Endothelial cell of hepatic sinusoid (primary cell): ENCODE measurements around the gene CPA4.

Experiments
- in situ Hi-C: cut with HindIII; loops from 2 replicates; pipeline ENCODE4 v1.10.0; 2017; ENCODE audit warnings: low sequenced_read_pairs

The CPA4 gene

GRCh38 chr7:130360518-130360917 is 67.6 kb downstream of the CPA4 start:
- in situ Hi-C loops = no loop called here

DNA sequence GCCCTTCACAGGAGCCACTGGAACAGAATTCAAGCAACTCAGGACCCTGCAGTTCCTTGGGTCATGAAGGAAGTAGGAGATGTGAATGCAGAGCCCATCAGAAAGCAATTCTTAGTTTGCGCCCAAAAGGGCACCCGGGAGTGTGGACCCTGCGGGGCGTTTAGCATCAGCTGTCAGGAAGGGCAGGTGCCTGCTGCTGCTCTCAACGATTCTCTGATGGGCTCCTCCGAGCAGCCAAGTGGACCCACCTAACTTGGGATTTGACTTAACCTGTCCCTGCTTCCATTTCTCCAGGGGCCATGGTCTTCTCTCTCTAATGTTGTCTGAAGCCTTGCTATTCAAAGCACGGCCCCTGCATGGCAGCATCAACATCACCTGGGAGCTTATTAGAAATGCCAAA is 68.7 kb downstream of the CPA4 start:
- in situ Hi-C loops = no loop called here

- in situ Hi-C loops = no loop called here
Measured at GRCh38 chr7:130362251-130362816, 69.4 kb downstream of the CPA4 start.

DNA sequence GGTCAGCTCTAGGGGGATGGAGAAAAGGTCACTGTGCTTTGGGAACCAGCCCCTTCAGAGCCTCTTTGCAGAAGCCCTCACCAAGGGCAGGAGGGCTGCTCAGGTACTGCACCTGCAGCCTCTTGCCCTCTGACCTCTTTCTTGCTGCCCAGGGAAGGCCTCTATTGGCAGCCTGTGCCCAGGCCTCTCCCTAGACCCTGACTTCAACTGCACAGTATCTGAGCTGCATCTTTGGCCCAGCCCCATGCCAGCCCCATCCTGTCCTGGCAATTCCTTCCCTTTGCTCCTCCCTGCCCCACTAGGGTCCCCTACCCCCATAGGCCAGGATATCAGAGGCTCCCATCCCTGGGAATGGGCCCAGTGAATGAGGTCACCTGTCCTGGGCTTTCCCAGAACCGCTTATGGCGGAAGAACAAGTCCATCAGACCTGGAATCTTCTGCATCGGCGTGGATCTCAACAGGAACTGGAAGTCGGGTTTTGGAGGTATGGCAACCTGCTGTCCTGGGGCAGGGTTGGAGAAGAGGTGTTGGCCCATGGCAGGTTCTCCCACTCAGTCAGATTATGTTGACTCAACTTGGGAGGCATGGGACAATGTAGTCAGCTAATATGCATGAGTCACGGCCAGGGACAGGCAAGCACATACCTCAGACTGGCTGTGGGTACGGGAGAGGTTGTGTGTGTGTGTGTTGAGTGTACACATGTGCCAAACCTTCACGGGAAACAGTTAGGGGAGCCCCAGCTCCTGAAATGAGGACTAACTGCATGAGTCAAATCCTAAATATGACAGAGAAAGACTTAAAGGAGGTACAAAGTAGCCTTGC is 70.3 kb downstream of the CPA4 start:
- in situ Hi-C loops = no loop called here

- in situ Hi-C loops = no loop called here
Measured at GRCh38 chr7:130364451-130364850, 71.5 kb downstream of the CPA4 start.

- in situ Hi-C loops = no loop called here
Measured at GRCh38 chr7:130365088-130365487, 72.1 kb downstream of the CPA4 start.

- in situ Hi-C loops = no loop called here
Measured at GRCh38 chr7:130365511-130366441, 72.8 kb downstream of the CPA4 start.

- in situ Hi-C loops = no loop called here
Measured at GRCh38 chr7:130366564-130366963, 73.6 kb downstream of the CPA4 start.

DNA sequence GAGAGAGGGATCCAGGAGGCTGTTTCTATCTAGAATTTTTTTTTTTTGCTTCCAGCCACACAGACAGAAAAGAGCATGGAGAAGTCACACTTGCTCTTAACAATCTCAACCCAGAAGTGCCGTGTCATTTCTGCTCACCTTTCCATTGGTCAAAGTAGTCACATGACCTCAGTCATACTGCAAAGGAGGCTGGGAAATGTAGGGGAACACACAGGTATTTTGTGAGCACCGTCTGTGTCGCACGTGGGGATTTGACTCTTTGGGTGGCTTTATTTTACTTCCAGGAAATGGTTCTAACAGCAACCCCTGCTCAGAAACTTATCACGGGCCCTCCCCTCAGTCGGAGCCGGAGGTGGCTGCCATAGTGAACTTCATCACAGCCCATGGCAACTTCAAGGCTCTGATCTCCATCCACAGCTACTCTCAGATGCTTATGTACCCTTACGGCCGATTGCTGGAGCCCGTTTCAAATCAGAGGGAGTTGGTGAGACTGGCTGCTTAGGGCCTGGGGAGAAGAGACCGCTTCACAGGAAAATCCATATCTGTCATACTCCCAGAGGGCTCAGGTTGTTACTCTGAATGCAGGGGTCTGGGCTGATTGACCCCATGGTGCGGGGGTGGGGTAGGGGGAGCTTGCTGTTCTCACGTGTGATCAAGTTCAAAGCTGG is 74.3 kb downstream of the CPA4 start:
- in situ Hi-C loops = no loop called here

DNA sequence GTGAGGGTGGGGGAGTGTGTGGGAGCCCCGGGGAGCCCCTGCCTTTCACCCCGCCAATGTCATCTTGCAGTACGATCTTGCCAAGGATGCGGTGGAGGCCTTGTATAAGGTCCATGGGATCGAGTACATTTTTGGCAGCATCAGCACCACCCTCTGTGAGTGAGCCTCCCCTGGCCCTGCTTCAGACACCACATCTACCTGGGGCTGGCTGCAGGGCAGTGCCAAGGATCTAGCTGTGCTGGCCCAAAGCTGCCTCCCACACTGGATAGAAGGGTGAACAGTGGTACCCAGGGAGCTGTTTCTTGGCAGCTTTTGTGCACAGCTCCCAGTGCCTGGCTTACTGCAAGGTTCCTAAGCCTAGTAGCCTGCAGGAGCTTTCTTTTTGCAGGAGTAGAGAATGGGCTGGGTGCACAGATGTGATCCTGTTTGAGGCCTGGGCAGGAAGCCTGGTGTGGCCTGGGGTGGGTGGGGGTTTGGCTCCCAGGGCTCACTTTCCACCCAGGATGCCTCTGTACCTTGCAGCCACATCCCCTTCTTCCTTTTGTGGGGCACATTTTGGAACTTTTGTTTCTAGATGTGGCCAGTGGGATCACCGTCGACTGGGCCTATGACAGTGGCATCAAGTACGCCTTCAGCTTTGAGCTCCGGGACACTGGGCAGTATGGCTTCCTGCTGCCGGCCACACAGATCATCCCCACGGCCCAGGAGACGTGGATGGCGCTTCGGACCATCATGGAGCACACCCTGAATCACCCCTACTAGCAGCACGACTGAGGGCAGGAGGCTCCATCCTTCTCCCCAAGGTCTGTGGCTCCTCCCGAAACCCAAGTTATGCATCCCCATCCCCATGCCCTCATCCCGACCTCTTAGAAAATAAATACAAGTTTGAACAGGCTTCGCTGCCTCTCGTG is 75.1 kb downstream of the CPA4 start:
- in situ Hi-C loops = no loop called here

DNA sequence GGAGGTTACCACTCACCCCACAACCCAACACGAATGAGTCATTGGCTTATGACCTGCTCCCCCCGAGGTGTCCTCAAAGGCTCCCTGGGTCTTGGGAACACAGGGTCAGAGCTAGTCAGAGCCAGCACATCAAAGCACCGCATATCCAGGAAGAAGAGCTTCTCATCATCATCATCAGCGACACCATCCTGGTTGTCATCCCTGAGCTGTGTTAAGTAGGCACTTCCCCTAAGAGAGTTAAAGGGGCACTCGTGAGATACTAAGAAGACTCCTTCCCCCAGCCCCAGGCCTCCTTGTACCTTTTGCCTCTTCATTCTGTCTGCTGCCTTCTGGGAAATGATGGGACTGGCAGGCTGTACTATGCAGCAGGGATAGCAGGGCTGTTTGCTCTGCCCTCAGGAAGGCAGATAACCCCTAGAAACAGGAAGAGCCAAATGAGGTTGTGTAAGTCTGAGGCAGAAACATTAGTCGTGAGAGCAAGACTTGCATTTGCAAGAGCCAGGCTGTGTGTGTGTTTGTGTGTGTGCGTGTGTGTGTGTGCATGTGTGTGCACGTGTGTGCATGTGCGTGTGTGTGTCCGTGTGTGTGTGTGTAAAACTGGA is 76.2 kb downstream of the CPA4 start:
- in situ Hi-C loops = no loop called here

- in situ Hi-C loops = no loop called here
Measured at GRCh38 chr7:130369831-130370550, 77.0 kb downstream of the CPA4 start.

- in situ Hi-C loops = no loop called here
Measured at GRCh38 chr7:130371046-130371445, 78.1 kb downstream of the CPA4 start.

GRCh38 chr7:130372402-130373165 is 79.6 kb downstream of the CPA4 start:
- in situ Hi-C loops = no loop called here
